WTC11 (cell line): ENCODE measurements around the gene HNRNPC.

Source experiments
- CBFB ChIP-seq: sonication (generic); formaldehyde crosslinking; IDR thresholded peaks from 2 replicates; pipeline ENCODE4 v1.8.1; 2022; ENCODE audit warnings: mild to moderate bottlenecking, low read depth, missing genetic modification reagents
- CREB1 ChIP-seq: sonication (generic); formaldehyde crosslinking; IDR thresholded peaks from 2 replicates; pipeline ENCODE4 v1.8.0; 2023; ENCODE audit warnings: mild to moderate bottlenecking, missing genetic modification reagents
- CTCF ChIP-seq: fragments of 200-600 bp; IDR thresholded peaks from 2 replicates; pipeline ENCODE4 v1.8.0; 2022; ENCODE audit warnings: antibody characterized with exemption
- E2F5 ChIP-seq: sonication (generic); formaldehyde crosslinking; IDR thresholded peaks from 2 replicates; pipeline ENCODE4 v1.8.1; 2022; ENCODE audit warnings: mild to moderate bottlenecking, moderate library complexity, missing genetic modification reagents
- FOXJ3 ChIP-seq: sonication (generic); formaldehyde crosslinking; IDR thresholded peaks from 2 replicates; pipeline ENCODE4 v1.9.0; 2021; ENCODE audit warnings: missing genetic modification reagents, mild to moderate bottlenecking, borderline replicate concordance
- IRF2 ChIP-seq: sonication (generic); formaldehyde crosslinking; IDR thresholded peaks from 2 replicates; pipeline ENCODE4 v1.8.0; 2022; ENCODE audit warnings: low read depth, missing genetic modification reagents, borderline replicate concordance
- ZNF121 ChIP-seq: sonication (generic); formaldehyde crosslinking; IDR thresholded peaks from 2 replicates; pipeline ENCODE4 v1.8.0; 2023; ENCODE audit warnings: missing genetic modification reagents
- ZNF512 ChIP-seq: sonication (generic); formaldehyde crosslinking; IDR thresholded peaks from 2 replicates; pipeline ENCODE4 v1.8.1; 2022; ENCODE audit warnings: missing genetic modification reagents, borderline replicate concordance
- TF ChIP-seq, protein P1 (sequence below): sonication (generic); formaldehyde crosslinking; IDR thresholded peaks from 2 replicates; pipeline ENCODE4 v1.8.0; 2022; ENCODE audit warnings: mild to moderate bottlenecking, missing genetic modification reagents
- TF ChIP-seq, protein P2 (sequence below): sonication (generic); formaldehyde crosslinking; IDR thresholded peaks from 2 replicates; pipeline ENCODE4 v1.8.0; 2022; ENCODE audit warnings: mild to moderate bottlenecking, missing genetic modification reagents

GRCh38 chr14:21236948-21237797, 32.1 kb downstream of the HNRNPC start:
- no peak for TF ChIP-seq CBFB (CRISPR knock-in tag)
- TF ChIP-seq, protein P1, sequence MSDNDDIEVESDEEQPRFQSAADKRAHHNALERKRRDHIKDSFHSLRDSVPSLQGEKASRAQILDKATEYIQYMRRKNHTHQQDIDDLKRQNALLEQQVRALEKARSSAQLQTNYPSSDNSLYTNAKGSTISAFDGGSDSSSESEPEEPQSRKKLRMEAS (CRISPR knock-in tag) = no peak
- TF ChIP-seq ZNF512 (CRISPR knock-in tag) = no peak
- no peak for TF ChIP-seq CREB1 (CRISPR knock-in tag)
- no peak for TF ChIP-seq CTCF
- no peak for TF ChIP-seq E2F5 (CRISPR knock-in tag)
- TF ChIP-seq ZNF121 (CRISPR knock-in tag) = no peak
- TF ChIP-seq FOXJ3 = no peak
- TF ChIP-seq, protein P2, sequence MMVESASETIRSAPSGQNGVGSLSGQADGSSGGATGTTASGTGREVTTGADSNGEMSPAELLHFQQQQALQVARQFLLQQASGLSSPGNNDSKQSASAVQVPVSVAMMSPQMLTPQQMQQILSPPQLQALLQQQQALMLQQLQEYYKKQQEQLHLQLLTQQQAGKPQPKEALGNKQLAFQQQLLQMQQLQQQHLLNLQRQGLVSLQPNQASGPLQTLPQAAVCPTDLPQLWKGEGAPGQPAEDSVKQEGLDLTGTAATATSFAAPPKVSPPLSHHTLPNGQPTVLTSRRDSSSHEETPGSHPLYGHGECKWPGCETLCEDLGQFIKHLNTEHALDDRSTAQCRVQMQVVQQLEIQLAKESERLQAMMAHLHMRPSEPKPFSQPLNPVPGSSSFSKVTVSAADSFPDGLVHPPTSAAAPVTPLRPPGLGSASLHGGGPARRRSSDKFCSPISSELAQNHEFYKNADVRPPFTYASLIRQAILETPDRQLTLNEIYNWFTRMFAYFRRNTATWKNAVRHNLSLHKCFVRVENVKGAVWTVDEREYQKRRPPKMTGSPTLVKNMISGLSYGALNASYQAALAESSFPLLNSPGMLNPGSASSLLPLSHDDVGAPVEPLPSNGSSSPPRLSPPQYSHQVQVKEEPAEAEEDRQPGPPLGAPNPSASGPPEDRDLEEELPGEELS = no peak
- no peak for TF ChIP-seq IRF2 (CRISPR knock-in tag)
